Islet precursor cell (in vitro differentiated cells): ENCODE measurements around the gene GPX3.

Source experiments
- DNase-seq: peaks from one replicate; pipeline ENCODE4 v3.0.0-alpha.2; 2018

Gene GPX3

GRCh38 chr5:151020304-151021110 lies at the start of gene GPX3:
TSS of gene GPX3 (plus strand) at chr5:151020591. CDS start at chr5:151020655, 64 bp downstream.
- peak; percentile 93 for DNase-seq

- DNase-seq: no peak
These were observed 41.8 kb upstream of the GPX3 start for GRCh38 chr5:150978590-150978989.

- DNase-seq: no peak
These were observed 32.6 kb upstream of the GPX3 start for GRCh38 chr5:150987746-150988145.

GRCh38 chr5:150989695-150990094 lies 30.7 kb upstream of the GPX3 start:
- no peak for DNase-seq

- DNase-seq: no peak
These were observed 27.7 kb upstream of the GPX3 start for GRCh38 chr5:150992705-150993104.

GRCh38 chr5:150993422-150993821 lies 27.0 kb upstream of the GPX3 start:
- no peak for DNase-seq

GRCh38 chr5:150993826-150994412 lies 26.5 kb upstream of the GPX3 start:
- DNase-seq: no peak

GRCh38 chr5:150999704-151000442 lies 20.5 kb upstream of the GPX3 start:
- DNase-seq: peak; percentile 26

- DNase-seq: peak; percentile 28
These were observed 19.0 kb upstream of the GPX3 start for GRCh38 chr5:151001436-151001835.

- peak; percentile 43 for DNase-seq
These were observed 18.1 kb upstream of the GPX3 start for GRCh38 chr5:151002250-151002649.

GRCh38 chr5:151002681-151003502 lies 17.5 kb upstream of the GPX3 start:
- peak; percentile 43 for DNase-seq

GRCh38 chr5:151003503-151003860 lies 16.9 kb upstream of the GPX3 start:
- no peak for DNase-seq

- DNase-seq: peak; percentile 3
These were observed 15.9 kb upstream of the GPX3 start for GRCh38 chr5:151004499-151004898.

GRCh38 chr5:151005187-151005949 lies 15.0 kb upstream of the GPX3 start:
- DNase-seq: peak; percentile 42

- peak; percentile 85 for DNase-seq
These were observed 14.3 kb upstream of the GPX3 start for GRCh38 chr5:151005950-151006576.

GRCh38 chr5:151006704-151007334 lies 13.6 kb upstream of the GPX3 start:
- no peak for DNase-seq

- DNase-seq: no peak
These were observed 12.8 kb upstream of the GPX3 start for GRCh38 chr5:151007430-151008209.

GRCh38 chr5:151008210-151008491 lies 12.2 kb upstream of the GPX3 start:
- no peak for DNase-seq

- DNase-seq: no peak
These were observed 11.5 kb upstream of the GPX3 start for GRCh38 chr5:151008906-151009305.

GRCh38 chr5:151012862-151013261 lies 7.5 kb upstream of the GPX3 start:
- DNase-seq: no peak
